GM12864 (cell line): ENCODE results near the gene CDS1.
"Not testable (repeated sequence)": the region's sequence is repeated elsewhere in the genome, so short reads cannot be mapped to it uniquely, and the experiment has no call there.

ENCODE experiments used
- DNase-seq: peaks from one replicate; pipeline ENCODE4 v3.0.0-alpha.2; 2011; ENCODE audit warnings: low read depth
- H3K4me3 ChIP-seq: 2 replicates; pipeline ENCODE4 v1.5.1; 2011; ENCODE audit warnings: mild to moderate bottlenecking, low read depth, low read length, control low read depth
- CTCF ChIP-seq: IDR thresholded peaks from 2 replicates; pipeline ENCODE4 v1.5.1; 2011; ENCODE audit warnings: low read depth, mild to moderate bottlenecking, moderate library complexity, low read length, control low read depth, inconsistent platforms; ENCODE audit errors: missing control alignments

The CDS1 gene

GRCh38 chr4:84680956-84681355, 98.0 kb downstream of the CDS1 start:
- TF ChIP-seq CTCF, result no peak
- no peak overlapping the region for H3K4me3 ChIP-seq
- DNase-seq, result no peak

GRCh38 chr4:84681486-84682274, 98.8 kb downstream of the CDS1 start:
- no peak for DNase-seq
- H3K4me3 ChIP-seq, result no peak overlapping the region
- TF ChIP-seq CTCF, result no peak

- H3K4me3 ChIP-seq, DNase-seq: not testable (repeated sequence)
Observed at GRCh38 chr4:84682661-84683060, 99.7 kb downstream of the CDS1 start.

- DNase-seq, result no peak
- TF ChIP-seq CTCF, result no peak
Observed at GRCh38 chr4:84683064-84683850, 100.3 kb downstream of the CDS1 start.

GRCh38 chr4:84684361-84684760, 101.4 kb downstream of the CDS1 start:
- no peak for TF ChIP-seq CTCF
- no peak for DNase-seq
- no peak overlapping the region for H3K4me3 ChIP-seq

More at GRCh38 chr4:84683064-84683850, 100.3 kb downstream of the CDS1 start:
- no peak overlapping the region for H3K4me3 ChIP-seq

- H3K4me3 ChIP-seq, result no peak overlapping the region
- DNase-seq, result no peak
- no peak for TF ChIP-seq CTCF
Observed at GRCh38 chr4:84685105-84685504, 102.2 kb downstream of the CDS1 start.

GRCh38 chr4:84688605-84689004, 105.7 kb downstream of the CDS1 start:
- TF ChIP-seq CTCF, result no peak
- no peak for DNase-seq
- H3K4me3 ChIP-seq, result no peak overlapping the region
